Heart right ventricle (tissue), 16 donors: Measurements from ENCODE around the gene WWOX. TPM values are rescaled to one million over a fixed set of nuclear protein-coding genes. Genes with fewer than 3 reads are reported as not detected.

Experiments used
- ATAC-seq, 8 donors: fragments of 200-7000 bp; cut with Tn5 transposase; one replicate each; pipeline ENCODE4 v1.9.1; 2020; ENCODE audit warnings: mild to moderate bottlenecking in 8 of 8, moderate library complexity in 8 of 8, moderate number of reproducible peaks in 1 of 8
- DNase-seq, 2 donors: peaks; one replicate each; pipeline ENCODE4 v3.0.0-alpha.2; 2020
- H3K27ac ChIP-seq, 10 donors: fragments of 200-600 bp; sonication (generic) in 2 of 10; one replicate each; pipeline versions ENCODE4 v1.5.0 to v1.8.0; 2020 to 2022; ENCODE audit warnings: mild to moderate bottlenecking in 3 of 10
- H3K27me3 ChIP-seq, 7 donors: fragments of 200-600 bp; one replicate each; pipeline ENCODE4 v1.8.0; 2021 to 2022; ENCODE audit warnings: mild to moderate bottlenecking in 2 of 7
- H3K36me3 ChIP-seq, 9 donors: fragments of 200-600 bp; sonication (generic) in 1 of 9; one replicate each; pipeline versions ENCODE4 v1.5.0 to v1.8.0; 2020 to 2022; ENCODE audit warnings: mild to moderate bottlenecking in 2 of 9
- H3K4me1 ChIP-seq, 9 donors: fragments of 200-600 bp; sonication (generic) in 1 of 9; one replicate each; pipeline versions ENCODE4 v1.5.0 to v1.8.0; 2020 to 2022; ENCODE audit warnings: mild to moderate bottlenecking in 4 of 9
- H3K4me3 ChIP-seq, 10 donors: fragments of 200-600 bp; sonication (generic) in 2 of 10; one replicate each; pipeline versions ENCODE4 v1.5.0 to v1.8.0; 2020 to 2022; ENCODE audit warnings: mild to moderate bottlenecking in 7 of 10, moderate library complexity in 2 of 10
- H3K9me3 ChIP-seq, 11 donors: fragments of 200-600 bp in 10 of 11; sonication (generic) in 2 of 11; one replicate each; pipeline versions ENCODE4 v1.5.0 to v1.8.0; 2013 to 2022; ENCODE audit warnings: mild to moderate bottlenecking in 2 of 11, control low read depth in 1 of 11, moderate library complexity in 1 of 11
- WGBS, 2 donors: extraction: QIAGEN DNeasy Blood & Tissue Kit; methylation state at CpG; one replicate each; pipeline ENCODE4 v1.1.7; 2013; ENCODE audit warnings: inconsistent platforms in 1 of 2; 5-methylcytosine and 5-hydroxymethylcytosine counted together
- intact Hi-C, 10 donors: fragments of 100-400 bp; cut with DNase I; formaldehyde crosslinking; loops; one replicate each; pipeline versions ENCODE4 v1.11.1 to v1.14.2; 2022
- polyA plus RNA-seq, 2 donors: library from polyadenylated mRNA; stranded (reverse); fragments of 200-250 nt; gene quantifications; one replicate each; pipeline ENCODE4 v1.2.3, GENCODE V29; 2013
- total RNA-seq, 10 donors: library from RNA; stranded (reverse); fragmentation: NEBNext Ultra II Directional in 3 of 10; extraction: Animal tissue kit (Norgen Biotek cat#: 25700) in 3 of 10; gene quantifications; one replicate each; pipeline versions ENCODE4 v1.2.1 to v1.2.4, GENCODE V29; 2021 to 2023
- TF ChIP-seq, protein P1 (sequence below), 9 donors: fragments of 200-600 bp; sonication (generic) in 2 of 9; IDR thresholded peaks; one replicate each; pipeline versions ENCODE4 v1.5.0 to v1.8.0; 2021 to 2022; ENCODE audit warnings: antibody characterized with exemption in 9 of 9, mild to moderate bottlenecking in 5 of 9, moderate library complexity in 1 of 9
- donor health status: Arrhythmogenic right ventricular cardiomyopathy.
- donor health status: ischemic (EF 13 %, LVEDD 7.1; RV severe dilation, severe dysfunction).
- donor health status: healthy with polysubstance abuse.
- donor health status: DM: no; HTN: yes; CAD: no.
- donor health status: DM: no; HTN: no; CAD: no.
- donor health status: ischemic (EF 25% LVEDD 6.9; RV normal size, moderate dysfunction).
- donor health status: ischemic (EF 25% LVEDD 5.7; RV mildly dilated, moderate dysfunction).
- donor health status: healthy.
- donor health status: DM: yes; HTN: yes; CAD: no.
- donor health status: Ischemic cardiomyopathy.
- donor health status: ischemic (EF 35%, LVEDD 5.7; RV mildly dilated, moderate dysfunction).
- donor health status: nonischemic (EF 11% LVEDD 7.7; RV severe dilation, severe dysfunction).
- donor health status: DM: yes; HTN: yes; CAD: no.
- donor health status: PGD.
- donor health status: ischemic (EF 29% LVEDD 5.4; RV normal size, mild dysfunction).
- donor health status: nonischemic (EF 23%, LVEDD 6.1; RV moderate dilation, normal function).

WWOX gene
- total and polyA plus RNA-seq, 12 donors: 4.9 to 15.0 (median 9.9) TPM

DNA sequence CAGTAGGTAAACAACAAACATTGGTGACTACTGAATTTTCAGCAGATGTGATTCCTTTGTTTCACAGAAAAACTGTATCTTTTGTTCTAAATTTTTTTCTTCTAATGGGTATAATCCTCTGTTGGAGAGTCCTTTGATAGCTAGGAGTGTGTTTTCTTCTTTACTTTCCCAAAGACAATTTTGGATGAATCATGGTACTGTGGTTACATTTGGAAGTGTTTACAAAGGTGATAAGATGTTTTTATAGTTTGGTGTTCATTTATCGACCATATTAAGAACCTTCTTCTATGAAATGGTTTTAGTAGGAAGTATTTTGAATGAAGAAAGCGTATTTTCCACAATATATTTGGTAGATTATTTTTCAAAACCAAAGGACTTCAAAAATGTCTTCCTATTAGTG lies 333.7 kb downstream of the WWOX start:
- Histone ChIP-seq H3K4me3 (no peak overlapping the region), H3K27me3 (no peaks in the 10 kb centered on the region), H3K9me3 (no peaks in the 10 kb centered on the region), H3K4me1 (no peaks in the 10 kb centered on the region), H3K27ac (no peak overlapping the region), H3K36me3 (peaks cover 0 to 7% (median 0%) of the 10 kb centered on the region in 9 donors)
- no peak for ATAC-seq
- TF ChIP-seq, protein P1, sequence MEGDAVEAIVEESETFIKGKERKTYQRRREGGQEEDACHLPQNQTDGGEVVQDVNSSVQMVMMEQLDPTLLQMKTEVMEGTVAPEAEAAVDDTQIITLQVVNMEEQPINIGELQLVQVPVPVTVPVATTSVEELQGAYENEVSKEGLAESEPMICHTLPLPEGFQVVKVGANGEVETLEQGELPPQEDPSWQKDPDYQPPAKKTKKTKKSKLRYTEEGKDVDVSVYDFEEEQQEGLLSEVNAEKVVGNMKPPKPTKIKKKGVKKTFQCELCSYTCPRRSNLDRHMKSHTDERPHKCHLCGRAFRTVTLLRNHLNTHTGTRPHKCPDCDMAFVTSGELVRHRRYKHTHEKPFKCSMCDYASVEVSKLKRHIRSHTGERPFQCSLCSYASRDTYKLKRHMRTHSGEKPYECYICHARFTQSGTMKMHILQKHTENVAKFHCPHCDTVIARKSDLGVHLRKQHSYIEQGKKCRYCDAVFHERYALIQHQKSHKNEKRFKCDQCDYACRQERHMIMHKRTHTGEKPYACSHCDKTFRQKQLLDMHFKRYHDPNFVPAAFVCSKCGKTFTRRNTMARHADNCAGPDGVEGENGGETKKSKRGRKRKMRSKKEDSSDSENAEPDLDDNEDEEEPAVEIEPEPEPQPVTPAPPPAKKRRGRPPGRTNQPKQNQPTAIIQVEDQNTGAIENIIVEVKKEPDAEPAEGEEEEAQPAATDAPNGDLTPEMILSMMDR (IDR thresholded peaks at IDR 0.05): no peak
- intact Hi-C loops: loop anchor here in 7 of 10 donors (10.0 kb wide), 4 partner anchors 188 to 308 kb away; no protein-coding TSS in a partner anchor
- WGBS, 2 donors: 93 to 99% methylated on average over 2 of the region's 2 CpGs
- no peak for DNase-seq

DNA sequence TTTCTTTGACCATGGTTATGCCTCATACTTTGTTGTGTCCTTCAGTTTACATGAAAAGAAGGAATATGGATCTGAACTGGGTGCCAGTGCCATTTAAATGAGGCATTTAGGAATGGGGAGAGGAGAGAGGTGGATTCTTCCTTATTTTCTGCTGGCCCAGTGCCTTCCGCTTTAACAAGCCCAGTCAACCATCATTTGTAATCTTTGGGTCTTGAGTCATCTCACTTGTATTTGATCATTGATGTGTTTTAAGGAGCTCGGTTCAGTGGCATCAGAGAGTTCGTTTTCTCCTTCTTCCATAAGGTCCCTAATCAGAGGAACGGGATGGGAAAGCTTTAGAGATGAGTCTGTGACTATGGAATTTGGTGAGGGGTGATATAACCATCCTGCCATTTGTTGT lies 334.9 kb downstream of the WWOX start:
- TF ChIP-seq, protein P1 (IDR thresholded peaks at IDR 0.05): no peak
- H3K36me3 ChIP-seq: peaks cover 0 to 7% (median 0%) of the 10 kb centered on the region in 9 donors
- no peak for ATAC-seq
- no peak for DNase-seq
- WGBS, 2 donors: 92 to 94% methylated on average over 4 of the region's 4 CpGs
- H3K4me3 ChIP-seq: no peak overlapping the region
- no peak overlapping the region for H3K27ac ChIP-seq
- H3K27me3 ChIP-seq: no peaks in the 10 kb centered on the region
- no peaks in the 10 kb centered on the region for H3K9me3 ChIP-seq
- H3K4me1 ChIP-seq: no peaks in the 10 kb centered on the region
- intact Hi-C loops: loop anchor here in 7 of 10 donors (10.0 kb wide), 4 partner anchors 190 to 310 kb away; no protein-coding TSS in a partner anchor

DNA sequence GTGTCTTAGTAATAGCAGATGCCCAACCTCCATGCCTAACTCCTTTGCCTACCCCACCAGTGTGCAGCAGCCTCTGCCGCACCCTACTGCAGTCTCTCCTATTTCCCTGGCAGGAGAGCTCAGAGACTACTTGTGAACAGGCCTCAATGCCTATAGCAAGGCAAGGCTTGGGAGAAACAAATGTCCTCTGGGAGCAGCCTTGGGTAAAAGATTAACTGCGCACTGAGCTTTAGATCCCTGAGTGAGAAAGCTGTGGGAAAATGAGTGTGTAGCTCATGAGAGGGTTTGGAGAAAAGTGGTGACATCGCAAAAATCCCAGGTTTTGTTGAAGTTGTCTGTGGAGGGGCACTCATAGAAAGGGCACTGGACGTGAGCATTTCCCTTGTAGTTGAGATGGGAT lies 335.8 kb downstream of the WWOX start:
- intact Hi-C loops: loop anchor here in 7 of 10 donors (5.0 to 10.0 kb wide), 5 partner anchors 190 to 313 kb away; no protein-coding TSS in a partner anchor
- DNase-seq (no peak), ATAC-seq (no peak)
- H3K27ac ChIP-seq: no peak overlapping the region
- H3K9me3 ChIP-seq: no peaks in the 10 kb centered on the region
- no peak overlapping the region for H3K4me3 ChIP-seq
- H3K4me1 ChIP-seq: no peaks in the 10 kb centered on the region
- WGBS, 2 donors: 97 to 98% methylated on average over 4 of the region's 4 CpGs
- H3K27me3 ChIP-seq: no peaks in the 10 kb centered on the region
- peaks cover 0 to 7% (median 0%) of the 10 kb centered on the region in 9 donors for H3K36me3 ChIP-seq
- TF ChIP-seq, protein P1 (IDR thresholded peaks at IDR 0.05): no peak

DNA sequence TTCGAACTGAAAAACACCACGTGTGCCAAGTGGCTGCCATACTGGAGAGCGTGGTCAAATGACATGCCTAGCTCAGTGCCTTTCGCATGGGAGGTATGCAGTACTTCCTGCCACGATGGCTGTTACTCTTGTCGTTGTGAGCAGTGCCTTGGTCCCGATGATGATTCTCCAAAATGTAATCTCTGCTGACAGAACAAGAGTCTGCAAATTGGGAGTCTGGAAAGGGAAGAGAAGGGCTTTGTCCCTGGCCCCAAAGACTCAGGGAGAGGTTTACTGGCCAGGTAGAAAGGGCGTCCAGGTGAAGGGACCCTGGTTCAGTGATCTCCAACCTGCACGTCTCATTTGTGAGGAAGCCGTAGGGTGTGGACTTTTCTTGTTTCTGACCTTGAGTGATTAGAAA lies 336.6 kb downstream of the WWOX start:
- ATAC-seq (no peak), DNase-seq (no peak)
- Histone ChIP-seq H3K4me1 (no peaks in the 10 kb centered on the region), H3K36me3 (peaks cover 0 to 7% (median 0%) of the 10 kb centered on the region in 9 donors), H3K4me3 (no peak overlapping the region), H3K27me3 (no peaks in the 10 kb centered on the region), H3K9me3 (no peaks in the 10 kb centered on the region), H3K27ac (no peak overlapping the region)
- 89 to 90% methylated on average over 10 of the region's 10 CpGs for WGBS, 2 donors
- TF ChIP-seq, protein P1 (IDR thresholded peaks at IDR 0.05): no peak
- intact Hi-C loops: loop anchor here in 8 of 10 donors (2.0 to 10.0 kb wide), 6 partner anchors 191 to 314 kb away; no protein-coding TSS in a partner anchor
